ENCODE data around the gene SPTBN4. TPM values are rescaled to one million over a fixed set of nuclear protein-coding genes. Genes with fewer than 3 reads are reported as not detected.

Gene SPTBN4
- total RNA-seq, 1 donor = under 0.01 TPM

DNA sequence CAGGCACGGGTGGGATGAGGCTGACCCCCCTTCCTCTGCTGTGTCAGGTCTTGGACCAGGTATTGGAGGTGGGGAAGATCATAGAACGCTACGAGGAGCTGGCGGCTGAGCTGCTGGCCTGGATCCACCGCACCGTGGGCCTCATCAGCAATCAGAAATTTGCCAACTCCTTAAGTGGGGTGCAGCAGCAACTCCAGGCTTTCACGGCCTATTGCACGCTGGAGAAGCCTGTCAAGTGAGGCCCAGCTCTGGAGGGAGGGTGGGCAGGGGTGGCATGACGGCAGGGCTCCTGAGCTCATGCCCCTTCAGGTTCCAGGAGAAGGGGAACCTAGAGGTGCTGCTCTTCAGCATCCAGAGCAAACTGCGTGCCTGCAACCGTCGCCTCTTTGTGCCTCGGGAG lies 35.3 kb downstream of the SPTBN4 start:
- Histone ChIP-seq H3K9me3 (ENCODE audit: low read depth, low read length) (no peaks in the 10 kb centered on the region), H3K4me3 (ENCODE audit: low read length) (no peak overlapping the region), H3K4me1 (ENCODE audit: insufficient read depth, low read length) (no peaks in the 10 kb centered on the region), H3K27me3 (ENCODE audit: insufficient read depth, low read length) (no peaks in the 10 kb centered on the region)

DNA sequence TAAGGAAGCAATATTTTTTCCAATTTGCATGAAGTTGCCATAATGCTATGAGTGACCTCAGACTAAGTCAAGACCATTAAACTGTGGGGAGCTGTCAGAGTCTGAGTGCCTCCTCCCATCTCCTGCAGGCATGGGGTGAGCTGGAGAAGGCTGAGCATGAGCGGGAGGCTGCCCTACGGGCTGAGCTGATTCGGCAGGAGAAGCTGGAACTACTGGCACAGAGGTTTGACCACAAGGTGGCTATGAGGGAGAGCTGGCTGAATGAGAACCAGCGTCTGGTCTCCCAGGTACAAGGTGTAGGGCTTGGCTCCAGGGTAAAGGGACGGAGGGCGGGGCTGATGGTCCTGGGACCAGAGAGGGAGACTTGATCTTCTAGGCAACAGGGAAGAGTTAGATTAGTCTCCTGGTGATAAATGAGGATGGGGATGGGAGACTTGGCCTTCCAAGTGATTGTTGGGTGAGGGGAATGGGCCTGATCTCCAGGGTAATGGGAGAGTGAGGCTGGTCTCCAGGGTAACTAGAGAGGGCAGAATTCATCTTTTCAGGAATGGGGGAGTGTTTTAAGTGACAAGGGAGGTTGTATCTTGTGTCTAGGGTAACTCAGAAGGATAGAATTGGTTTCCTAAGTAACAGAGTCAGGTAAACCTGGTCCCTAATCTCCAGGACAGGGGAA lies 36.0 kb downstream of the SPTBN4 start:
- no peaks in the 10 kb centered on the region for H3K27me3 ChIP-seq (ENCODE audit: insufficient read depth, low read length)
- no peaks in the 10 kb centered on the region for H3K9me3 ChIP-seq (ENCODE audit: low read depth, low read length)
- no peak overlapping the region for H3K4me3 ChIP-seq (ENCODE audit: low read length)
- no peaks in the 10 kb centered on the region for H3K4me1 ChIP-seq (ENCODE audit: insufficient read depth, low read length)

DNA sequence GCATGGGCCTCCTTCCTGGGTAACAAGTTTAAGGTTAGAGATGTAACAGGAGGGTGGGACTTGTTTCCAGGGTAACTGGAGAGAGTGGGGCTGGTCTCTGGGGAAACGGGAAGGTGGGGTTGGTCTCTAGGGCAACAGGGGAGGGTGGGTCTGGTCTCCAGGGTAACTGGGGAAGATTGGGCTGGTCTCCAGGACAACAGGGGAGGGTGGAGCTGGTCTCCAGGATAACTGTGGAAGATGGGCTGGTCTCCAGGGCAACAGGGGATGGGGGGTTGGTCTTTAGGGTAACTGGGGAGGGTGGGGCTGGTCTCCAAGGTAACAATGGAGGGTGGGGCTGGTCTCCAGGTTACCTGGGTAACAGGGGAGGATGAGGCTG lies 36.5 kb downstream of the SPTBN4 start:
- H3K4me3 ChIP-seq (ENCODE audit: low read length) = no peak overlapping the region

GRCh38 chr19:40506099-40506498 lies 39.3 kb downstream of the SPTBN4 start:
- H3K4me3 ChIP-seq (ENCODE audit: low read length) = no peak overlapping the region
- peaks cover 9% of the 10 kb centered on the region for H3K27me3 ChIP-seq (ENCODE audit: insufficient read depth, low read length)
- H3K4me1 ChIP-seq (ENCODE audit: insufficient read depth, low read length) = no peaks in the 10 kb centered on the region
- H3K9me3 ChIP-seq (ENCODE audit: low read depth, low read length) = no peaks in the 10 kb centered on the region

More for the DNA sequence above, 36.5 kb downstream of the SPTBN4 start:
- no peaks in the 10 kb centered on the region for H3K9me3 ChIP-seq (ENCODE audit: low read depth, low read length)
- no peaks in the 10 kb centered on the region for H3K27me3 ChIP-seq (ENCODE audit: insufficient read depth, low read length)
- no peaks in the 10 kb centered on the region for H3K4me1 ChIP-seq (ENCODE audit: insufficient read depth, low read length)

GRCh38 chr19:40507892-40508291 lies 41.1 kb downstream of the SPTBN4 start:
- peaks cover 4% of the 10 kb centered on the region for H3K4me1 ChIP-seq (ENCODE audit: insufficient read depth, low read length)
- no peak overlapping the region for H3K4me3 ChIP-seq (ENCODE audit: low read length)
- H3K27me3 ChIP-seq (ENCODE audit: insufficient read depth, low read length) = peaks cover 24% of the 10 kb centered on the region
- no peaks in the 10 kb centered on the region for H3K9me3 ChIP-seq (ENCODE audit: low read depth, low read length)

DNA sequence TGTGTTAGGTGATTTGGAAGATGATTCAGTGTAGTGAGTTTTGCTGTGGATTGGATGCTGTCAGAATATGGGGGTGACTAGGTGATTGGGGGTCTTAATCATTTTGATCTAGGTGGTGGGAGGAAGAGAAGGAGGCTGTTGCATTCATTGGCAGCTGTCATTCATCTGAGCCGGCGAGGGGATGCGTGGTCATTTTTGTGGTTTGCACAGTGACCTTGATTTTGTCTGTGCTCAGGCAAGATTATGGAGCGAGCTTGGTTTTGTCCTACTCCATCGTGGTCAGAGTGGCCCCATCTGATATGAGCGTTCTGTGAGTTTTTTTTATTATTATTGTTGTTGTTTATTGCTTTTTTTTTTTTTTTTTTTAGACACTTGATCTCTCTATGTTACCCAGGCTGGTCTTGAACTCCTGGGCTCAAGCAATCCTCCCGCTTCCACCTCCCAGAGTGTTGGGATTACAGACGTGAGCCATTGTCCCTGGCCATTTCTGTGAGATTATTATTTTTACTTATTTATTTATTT lies 42.0 kb downstream of the SPTBN4 start:
- Histone ChIP-seq H3K4me1 (ENCODE audit: insufficient read depth, low read length) (peaks cover 4% of the 10 kb centered on the region), H3K9me3 (ENCODE audit: low read depth, low read length) (no peaks in the 10 kb centered on the region), H3K4me3 (ENCODE audit: low read length) (no peak overlapping the region), H3K27me3 (ENCODE audit: insufficient read depth, low read length) (peaks cover 32% of the 10 kb centered on the region)

GRCh38 chr19:40510526-40511115 lies 43.8 kb downstream of the SPTBN4 start:
- H3K27me3 ChIP-seq (ENCODE audit: insufficient read depth, low read length) = peaks cover 39% of the 10 kb centered on the region
- H3K4me1 ChIP-seq (ENCODE audit: insufficient read depth, low read length) = peaks cover 4% of the 10 kb centered on the region
- H3K4me3 ChIP-seq (ENCODE audit: low read length) = no peak overlapping the region

DNA sequence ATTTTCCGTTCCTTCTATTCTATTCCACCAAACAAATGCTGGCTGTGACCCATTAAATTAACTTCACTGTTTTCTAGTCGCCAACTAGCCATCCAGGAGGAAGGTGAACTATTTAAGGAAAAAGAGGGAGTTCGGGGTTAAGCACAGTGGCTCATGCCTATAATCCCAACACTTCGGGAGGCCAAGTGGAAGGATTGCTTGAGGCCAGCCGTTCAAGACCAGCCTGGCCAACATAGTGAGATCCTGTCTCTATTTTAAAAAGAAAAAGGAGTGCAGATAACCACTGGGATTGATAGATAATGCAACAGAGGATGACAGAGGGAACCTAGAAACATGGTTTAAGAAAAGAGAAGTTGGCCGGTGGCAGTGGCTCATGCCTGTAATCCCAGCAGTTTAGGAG lies 44.7 kb downstream of the SPTBN4 start:
- no peak overlapping the region for H3K4me3 ChIP-seq (ENCODE audit: low read length)
- H3K9me3 ChIP-seq (ENCODE audit: low read depth, low read length) = no peaks in the 10 kb centered on the region
- H3K4me1 ChIP-seq (ENCODE audit: insufficient read depth, low read length) = peaks cover 4% of the 10 kb centered on the region
- peaks cover 39% of the 10 kb centered on the region for H3K27me3 ChIP-seq (ENCODE audit: insufficient read depth, low read length)

More at GRCh38 chr19:40510526-40511115, 43.8 kb downstream of the SPTBN4 start:
- H3K9me3 ChIP-seq (ENCODE audit: low read depth, low read length) = no peaks in the 10 kb centered on the region

DNA sequence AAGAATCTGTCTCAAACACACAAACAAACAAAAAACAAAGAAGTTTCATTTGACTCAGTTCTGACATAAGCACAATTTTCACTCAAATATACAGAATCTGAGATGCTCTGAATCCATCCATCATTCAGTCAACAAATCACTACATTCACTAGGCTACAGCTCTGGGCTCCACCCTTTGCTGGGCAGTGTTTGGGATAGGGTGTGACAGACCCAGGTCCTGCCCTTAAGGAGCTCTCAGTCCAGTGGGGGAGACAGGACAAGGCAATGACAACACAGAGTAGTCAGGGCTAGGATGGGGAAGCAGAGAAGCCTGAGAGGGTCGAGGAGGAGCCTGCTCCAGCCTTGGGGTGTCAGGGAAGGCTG lies 45.3 kb downstream of the SPTBN4 start:
- H3K4me3 ChIP-seq (ENCODE audit: low read length) = no peak overlapping the region
- H3K9me3 ChIP-seq (ENCODE audit: low read depth, low read length) = no peaks in the 10 kb centered on the region
- H3K27me3 ChIP-seq (ENCODE audit: insufficient read depth, low read length) = peaks cover 39% of the 10 kb centered on the region
- H3K4me1 ChIP-seq (ENCODE audit: insufficient read depth, low read length) = peaks cover 4% of the 10 kb centered on the region

DNA sequence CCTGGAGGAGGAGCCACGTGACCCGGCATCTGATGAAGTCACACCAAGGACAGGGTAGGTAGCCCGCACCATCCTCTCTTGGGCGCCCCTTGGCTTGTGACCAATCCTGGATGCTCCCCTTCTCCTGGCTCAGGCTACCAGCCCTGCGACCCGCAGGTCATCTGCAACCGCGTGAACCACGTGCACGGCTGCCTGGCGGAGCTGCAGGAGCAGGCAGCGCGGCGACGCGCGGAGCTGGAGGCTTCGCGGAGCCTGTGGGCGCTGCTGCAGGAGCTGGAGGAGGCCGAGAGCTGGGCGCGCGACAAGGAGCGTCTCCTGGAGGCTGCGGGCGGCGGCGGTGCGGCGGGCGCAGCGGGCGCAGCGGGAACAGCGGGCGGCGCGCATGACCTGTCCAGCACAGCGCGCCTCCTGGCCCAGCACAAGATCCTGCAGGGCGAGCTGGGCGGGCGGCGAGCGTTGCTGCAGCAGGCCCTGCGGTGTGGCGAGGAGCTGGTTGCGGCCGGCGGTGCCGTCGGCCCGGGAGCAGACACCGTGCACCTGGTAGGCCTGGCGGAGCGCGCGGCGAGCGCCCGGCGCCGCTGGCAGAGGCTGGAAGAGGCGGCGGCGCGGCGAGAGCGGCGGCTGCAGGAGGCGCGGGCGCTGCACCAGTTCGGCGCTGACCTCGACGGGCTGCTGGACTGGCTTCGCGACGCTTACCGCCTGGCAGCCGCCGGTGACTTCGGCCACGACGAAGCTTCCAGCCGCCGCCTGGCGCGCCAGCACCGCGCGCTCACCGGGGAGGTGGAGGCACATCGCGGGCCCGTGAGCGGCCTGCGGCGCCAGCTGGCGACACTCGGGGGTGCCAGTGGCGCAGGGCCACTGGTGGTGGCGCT lies 45.9 kb downstream of the SPTBN4 start:
- Histone ChIP-seq H3K4me3 (ENCODE audit: low read length) (no peak overlapping the region), H3K4me1 (ENCODE audit: insufficient read depth, low read length) (peaks cover 4% of the 10 kb centered on the region), H3K9me3 (ENCODE audit: low read depth, low read length) (no peaks in the 10 kb centered on the region), H3K27me3 (ENCODE audit: insufficient read depth, low read length) (peaks cover 39% of the 10 kb centered on the region)

DNA sequence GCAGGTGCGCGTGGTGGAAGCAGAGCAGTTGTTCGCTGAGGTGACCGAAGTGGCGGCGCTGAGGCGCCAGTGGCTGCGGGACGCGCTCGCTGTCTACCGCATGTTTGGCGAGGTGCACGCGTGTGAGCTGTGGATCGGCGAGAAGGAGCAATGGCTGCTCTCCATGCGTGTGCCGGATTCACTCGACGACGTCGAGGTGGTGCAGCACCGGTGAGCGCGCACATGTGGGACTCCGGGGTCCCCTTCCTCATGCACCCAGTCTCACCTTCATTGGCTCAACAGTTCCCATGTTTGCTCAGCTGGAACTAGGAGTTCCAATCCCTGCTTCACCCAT lies 46.5 kb downstream of the SPTBN4 start:
- peaks cover 39% of the 10 kb centered on the region for H3K27me3 ChIP-seq (ENCODE audit: insufficient read depth, low read length)
- no peaks in the 10 kb centered on the region for H3K9me3 ChIP-seq (ENCODE audit: low read depth, low read length)
- no peak overlapping the region for H3K4me3 ChIP-seq (ENCODE audit: low read length)
- peaks cover 4% of the 10 kb centered on the region for H3K4me1 ChIP-seq (ENCODE audit: insufficient read depth, low read length)

DNA sequence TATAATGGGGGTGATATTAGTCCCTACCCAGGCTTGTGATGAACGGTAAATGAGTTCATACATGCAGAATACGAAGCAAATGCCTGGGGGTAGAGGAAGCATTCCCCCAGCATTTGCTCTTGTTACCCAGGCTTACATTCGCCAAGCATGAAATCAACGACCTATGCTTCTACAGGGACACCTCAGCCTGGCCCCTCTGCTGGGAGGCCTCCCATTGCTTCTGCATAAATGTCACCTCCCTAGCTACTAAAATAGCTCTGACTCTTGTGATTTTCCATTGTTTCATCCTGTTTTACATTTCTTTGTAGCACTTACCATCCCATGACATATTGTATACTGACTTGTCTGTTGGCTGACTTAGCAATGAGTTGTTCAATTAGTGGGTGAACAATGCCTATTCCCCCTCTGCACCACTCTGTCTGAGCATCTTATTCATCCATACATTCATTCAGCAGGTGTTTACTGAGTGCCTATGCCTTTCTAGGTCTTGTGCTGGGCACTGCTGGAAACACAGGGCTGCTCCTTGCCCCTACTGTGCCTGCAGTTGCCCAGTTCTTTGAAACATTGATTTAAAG lies 47.0 kb downstream of the SPTBN4 start:
- Histone ChIP-seq H3K27me3 (ENCODE audit: insufficient read depth, low read length) (peaks cover 41% of the 10 kb centered on the region), H3K4me1 (ENCODE audit: insufficient read depth, low read length) (peaks cover 4% of the 10 kb centered on the region), H3K4me3 (ENCODE audit: low read length) (no peak overlapping the region), H3K9me3 (ENCODE audit: low read depth, low read length) (no peaks in the 10 kb centered on the region)

GRCh38 chr19:40517248-40517647 lies 50.4 kb downstream of the SPTBN4 start:
- Histone ChIP-seq H3K4me3 (ENCODE audit: low read length) (no peak overlapping the region), H3K27me3 (ENCODE audit: insufficient read depth, low read length) (peaks cover 33% of the 10 kb centered on the region), H3K4me1 (ENCODE audit: insufficient read depth, low read length) (peaks cover 2% of the 10 kb centered on the region), H3K9me3 (ENCODE audit: low read depth, low read length) (no peaks in the 10 kb centered on the region)

- Histone ChIP-seq H3K9me3 (ENCODE audit: low read depth, low read length) (no peaks in the 10 kb centered on the region), H3K4me1 (ENCODE audit: insufficient read depth, low read length) (no peaks in the 10 kb centered on the region)
These were observed 52.8 kb downstream of the SPTBN4 start for GRCh38 chr19:40519352-40520322.

More at GRCh38 chr19:40519352-40520322, 52.8 kb downstream of the SPTBN4 start:
- no peak overlapping the region for H3K4me3 ChIP-seq (ENCODE audit: low read length)
- peaks cover 14% of the 10 kb centered on the region for H3K27me3 ChIP-seq (ENCODE audit: insufficient read depth, low read length)
